Activated T-cell treated with anti-CD3 and anti-CD28 coated beads, Interleukin-2, amount 50 U/mL, for 72 hours (primary cell): ENCODE data around the gene MOB3A. TPM values are rescaled to one million over a fixed set of nuclear protein-coding genes. Genes with fewer than 3 reads are reported as not detected.

Experiments
- ATAC-seq, 2 donors: fragments of 150-1000 bp; cut with Tn5 transposase; replicated peaks in 1 of 2; 2 replicates each; pipeline ENCODE4 v1.10.0; 2021; ENCODE audit warnings: moderate library complexity in 2 of 2, mild to moderate bottlenecking in 1 of 2
- DNase-seq, 2 donors: peaks; one replicate each; pipeline ENCODE4 v3.0.0; 2021 to 2022; ENCODE audit warnings: mixed read lengths in 1 of 2
- H3K27ac Mint-ChIP-seq: one replicate; pipeline ENCODE4 v1.8.0; 2022; ENCODE audit warnings: mild to moderate bottlenecking, moderate library complexity, mixed read lengths
- H3K27me3 Mint-ChIP-seq: one replicate; pipeline ENCODE4 v1.8.0; 2022; ENCODE audit warnings: low read depth, mixed read lengths
- H3K36me3 Mint-ChIP-seq, 2 donors: one replicate each; pipeline ENCODE4 v1.8.0; 2022; ENCODE audit warnings: mixed read lengths in 2 of 2, mild to moderate bottlenecking in 1 of 2; ENCODE audit not compliant: insufficient read depth in 2 of 2
- H3K4me1 Mint-ChIP-seq: one replicate; pipeline ENCODE4 v1.8.0; 2022; ENCODE audit warnings: low read depth, mixed read lengths
- H3K4me3 Mint-ChIP-seq, 2 donors: one replicate each; pipeline ENCODE4 v1.8.0; 2022; ENCODE audit warnings: mild to moderate bottlenecking in 2 of 2, mixed read lengths in 2 of 2, moderate library complexity in 2 of 2
- H3K9me3 Mint-ChIP-seq, 2 donors: one replicate each; pipeline ENCODE4 v1.8.0; 2022; ENCODE audit warnings: mixed read lengths in 2 of 2
- total RNA-seq, 2 donors: library from RNA; stranded (reverse); gene quantifications; one replicate each; pipeline ENCODE4 v1.2.3, GENCODE V29; 2022

The MOB3A gene
- total RNA-seq, 2 donors from 2014 or later = 129 to 134 TPM

DNA sequence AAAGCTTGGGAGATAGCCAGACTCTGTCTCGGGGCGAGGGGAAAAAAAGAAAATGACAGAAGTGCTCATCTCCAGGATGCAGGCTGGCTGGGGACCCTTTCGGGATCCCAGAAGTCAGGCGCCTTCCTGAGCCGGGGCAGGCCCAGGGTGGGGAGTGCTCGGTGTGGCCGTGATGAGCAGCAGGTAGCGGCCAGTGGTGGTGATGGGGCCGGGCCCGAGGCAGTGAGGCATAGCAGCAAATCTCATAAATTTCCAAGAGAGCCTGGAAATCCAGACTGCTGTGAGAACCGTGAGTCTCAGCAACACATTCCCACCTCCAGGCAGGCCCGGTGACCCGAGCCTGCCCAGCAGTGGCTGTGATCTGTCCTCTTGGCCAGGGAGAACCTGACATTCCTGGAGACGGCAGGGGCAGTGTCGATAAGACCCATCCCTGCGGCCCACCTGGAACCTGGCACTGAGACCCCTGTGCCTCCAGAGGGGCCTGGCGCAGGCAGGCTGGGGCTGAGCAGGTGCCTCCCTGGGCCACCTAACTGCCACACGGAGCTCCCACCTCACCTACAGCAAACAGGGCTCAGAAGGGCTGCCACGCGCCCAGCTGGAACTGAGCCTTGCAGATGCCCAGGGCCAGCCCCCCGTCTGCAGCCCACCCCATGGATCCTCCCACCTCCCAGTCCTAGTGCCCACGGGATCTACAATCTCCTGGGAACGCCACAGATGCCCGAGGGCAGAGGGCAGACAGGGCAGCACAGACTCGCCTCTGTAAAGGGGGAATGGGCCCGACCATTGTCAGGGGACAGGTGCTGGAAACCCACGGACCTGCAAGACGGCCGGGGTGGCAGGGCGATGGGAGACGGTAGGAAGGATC is 24.0 kb upstream of the MOB3A start:
- Mint-ChIP-seq H3K4me1 (no peaks in the 10 kb centered on the region), H3K27ac (no peak overlapping the region), H3K27me3 (no peaks in the 10 kb centered on the region), H3K36me3 (peaks cover 3 to 13% of the 10 kb centered on the region in 2 donors), H3K9me3 (no peaks in the 10 kb centered on the region), H3K4me3 (no peak overlapping the region)
- DNase-seq = no peak
- no peak for ATAC-seq

DNA sequence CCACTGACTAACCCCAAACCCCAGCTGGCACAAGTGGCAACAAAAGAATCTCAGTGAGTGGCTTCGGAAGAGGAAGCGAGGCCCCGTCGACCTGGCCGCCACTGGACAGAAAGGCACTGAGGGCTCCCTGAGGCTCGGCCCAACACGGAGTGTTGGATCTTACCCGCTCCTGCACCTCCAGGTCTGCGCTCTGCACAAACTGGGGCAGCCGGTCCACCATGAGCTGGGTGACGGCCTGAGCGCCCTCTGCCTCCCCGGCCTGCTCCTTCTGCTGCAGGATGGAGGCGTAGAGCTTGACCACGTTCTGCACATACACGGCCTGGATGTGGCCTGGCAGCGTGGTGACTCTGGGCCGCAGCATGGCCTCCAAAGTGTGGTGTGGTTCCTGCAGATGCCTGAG is 22.3 kb upstream of the MOB3A start:
- Mint-ChIP-seq H3K9me3 (no peaks in the 10 kb centered on the region), H3K27ac (no peak overlapping the region), H3K4me3 (no peak overlapping the region), H3K4me1 (no peaks in the 10 kb centered on the region), H3K36me3 (peaks cover 4 to 15% of the 10 kb centered on the region in 2 donors), H3K27me3 (no peaks in the 10 kb centered on the region)
- no peak for DNase-seq
- ATAC-seq = no peak

DNA sequence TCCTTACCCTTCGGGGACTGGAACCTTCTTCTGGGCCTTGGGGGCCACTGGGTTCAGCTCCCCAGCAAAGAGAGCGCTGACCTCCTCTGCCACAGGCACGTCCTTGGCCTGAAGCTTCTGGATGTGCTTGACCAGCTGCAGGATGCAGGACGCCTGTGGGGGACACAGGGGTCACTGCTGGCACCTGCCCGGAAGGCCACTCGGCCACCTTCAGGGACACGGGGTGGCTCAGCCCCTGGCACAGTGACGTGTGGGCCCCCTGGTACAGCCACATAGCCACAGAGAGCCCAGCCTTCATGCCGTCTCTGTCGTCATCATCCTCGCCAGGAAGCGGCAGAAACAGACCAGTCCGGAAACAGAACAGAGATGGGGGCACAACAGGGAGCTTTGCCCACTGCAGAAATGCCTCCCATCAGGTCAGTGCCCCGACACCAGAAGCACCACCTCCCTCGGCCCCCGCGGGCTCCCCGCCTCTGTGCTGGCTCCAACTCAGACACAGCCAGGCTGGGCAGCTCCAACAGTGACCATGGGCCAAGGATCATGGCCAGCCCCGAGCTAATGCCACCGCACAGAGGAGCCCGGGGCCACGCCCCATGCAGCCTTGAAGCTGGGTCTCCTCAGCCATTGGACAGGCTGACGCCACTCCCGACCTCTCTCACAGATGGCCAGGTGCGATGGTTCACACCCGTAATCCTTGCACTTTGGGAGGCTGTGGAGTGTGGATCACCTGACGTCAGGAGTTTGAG is 21.3 kb upstream of the MOB3A start:
- H3K36me3 Mint-ChIP-seq = peaks cover 4 to 15% of the 10 kb centered on the region in 2 donors
- H3K4me1 Mint-ChIP-seq = no peaks in the 10 kb centered on the region
- H3K9me3 Mint-ChIP-seq = no peaks in the 10 kb centered on the region
- H3K27me3 Mint-ChIP-seq = no peaks in the 10 kb centered on the region
- H3K27ac Mint-ChIP-seq = no peak overlapping the region
- no peak for ATAC-seq
- no peak for DNase-seq
- H3K4me3 Mint-ChIP-seq = no peak overlapping the region

DNA sequence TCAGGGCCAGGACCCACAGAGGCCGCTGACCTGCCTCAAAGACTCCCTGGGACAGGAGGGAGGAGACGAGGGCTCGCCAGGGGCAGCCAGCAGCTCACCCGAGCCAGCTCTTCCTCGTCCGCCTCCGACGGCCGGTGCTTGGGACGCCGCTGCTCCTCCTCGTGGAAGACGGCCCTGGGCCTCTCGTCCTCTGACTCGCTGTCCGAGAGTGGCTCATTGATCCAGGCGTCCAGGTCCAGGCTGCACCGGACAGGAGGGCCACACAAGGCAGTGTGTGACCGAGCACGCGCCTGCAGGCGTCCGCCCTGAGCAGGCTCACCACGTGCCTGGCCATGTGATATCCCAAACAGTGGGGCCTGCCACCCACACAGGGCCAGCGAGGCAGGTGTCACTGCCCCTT is 20.4 kb upstream of the MOB3A start:
- H3K9me3 Mint-ChIP-seq = no peaks in the 10 kb centered on the region
- no peaks in the 10 kb centered on the region for H3K27me3 Mint-ChIP-seq
- ATAC-seq = no peak
- no peak overlapping the region for H3K4me3 Mint-ChIP-seq
- DNase-seq = no peak
- no peaks in the 10 kb centered on the region for H3K4me1 Mint-ChIP-seq
- peaks cover 4 to 15% of the 10 kb centered on the region in 2 donors for H3K36me3 Mint-ChIP-seq
- no peak overlapping the region for H3K27ac Mint-ChIP-seq

DNA sequence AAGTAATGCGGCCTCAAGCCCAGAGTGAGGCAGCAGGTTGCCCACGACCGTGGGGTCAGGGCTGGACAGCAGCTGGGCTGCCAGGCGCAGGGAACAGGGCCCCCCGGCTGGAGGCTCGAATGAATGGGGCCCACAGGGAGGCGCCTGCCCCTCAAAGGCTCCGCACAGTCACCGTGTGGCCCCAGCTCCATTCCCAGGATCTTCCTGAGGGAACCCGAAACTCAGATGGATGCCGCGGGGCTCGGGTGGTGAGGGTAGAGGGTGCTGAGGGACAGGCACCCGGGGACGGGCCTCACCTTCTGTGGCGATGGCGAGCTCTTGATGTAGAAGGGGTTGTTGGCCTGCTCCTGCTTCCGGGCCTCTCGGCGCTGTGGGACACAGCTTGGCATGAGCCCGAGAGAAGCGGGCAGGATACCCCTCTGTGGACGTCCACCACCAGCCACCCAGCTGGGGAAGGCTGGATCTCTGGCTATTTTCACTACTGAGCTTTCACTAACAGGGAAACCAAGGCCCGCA is 19.8 kb upstream of the MOB3A start:
- Mint-ChIP-seq H3K9me3 (no peaks in the 10 kb centered on the region), H3K4me3 (no peak overlapping the region), H3K27ac (no peak overlapping the region), H3K27me3 (no peaks in the 10 kb centered on the region), H3K36me3 (peaks cover 4 to 16% of the 10 kb centered on the region in 2 donors), H3K4me1 (no peaks in the 10 kb centered on the region)
- ATAC-seq = no peak
- DNase-seq = no peak

DNA sequence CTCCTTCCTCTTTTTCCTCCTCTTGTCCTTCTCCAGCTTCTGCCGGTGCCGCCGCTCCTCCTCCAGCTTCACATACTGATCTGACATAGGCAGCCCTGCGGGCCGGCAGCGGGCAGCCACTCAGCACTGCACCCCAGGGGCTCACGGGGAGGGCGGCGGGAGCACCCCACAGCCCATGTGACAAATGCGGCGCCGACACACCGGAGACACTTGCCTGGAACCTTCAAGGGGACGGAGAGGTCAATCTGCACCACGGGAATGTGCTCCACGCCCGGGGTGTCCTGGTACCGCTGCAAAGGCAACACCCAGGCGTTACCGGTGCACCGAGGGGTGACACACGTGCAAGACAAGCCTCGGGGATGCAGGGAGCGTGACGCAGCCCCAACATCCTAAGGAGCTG is 19.2 kb upstream of the MOB3A start:
- H3K36me3 Mint-ChIP-seq = peaks cover 4 to 16% of the 10 kb centered on the region in 2 donors
- ATAC-seq = no peak
- H3K27me3 Mint-ChIP-seq = no peaks in the 10 kb centered on the region
- H3K9me3 Mint-ChIP-seq = no peaks in the 10 kb centered on the region
- H3K4me1 Mint-ChIP-seq = no peaks in the 10 kb centered on the region
- no peak overlapping the region for H3K27ac Mint-ChIP-seq
- no peak for DNase-seq
- H3K4me3 Mint-ChIP-seq = no peak overlapping the region

GRCh38 chr19:2114821-2115220 is 18.7 kb upstream of the MOB3A start:
- Mint-ChIP-seq H3K4me3 (no peak overlapping the region), H3K9me3 (no peaks in the 10 kb centered on the region), H3K27ac (no peak overlapping the region), H3K4me1 (no peaks in the 10 kb centered on the region), H3K27me3 (no peaks in the 10 kb centered on the region), H3K36me3 (peaks cover 4 to 16% of the 10 kb centered on the region in 2 donors)
- ATAC-seq (no peak), DNase-seq (no peak)

DNA sequence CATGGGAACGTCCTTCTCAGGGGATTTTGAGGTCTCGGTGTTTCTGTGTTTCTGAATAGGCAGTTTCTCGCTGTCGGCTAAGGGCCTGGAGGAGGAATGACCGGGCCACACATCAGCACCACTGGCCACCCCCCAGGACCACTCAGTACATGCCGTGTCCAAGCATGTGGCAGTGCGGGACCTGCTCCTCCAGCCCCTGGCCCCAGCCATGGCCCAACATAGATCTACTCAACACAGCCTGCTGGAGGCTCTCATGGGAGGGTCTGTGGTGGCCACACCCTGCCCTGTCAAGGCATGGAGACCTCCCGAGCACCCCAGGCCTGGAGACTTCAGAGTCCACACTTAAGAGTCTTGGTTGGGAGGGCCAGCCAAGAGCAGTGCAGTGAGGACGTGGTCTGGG is 18.1 kb upstream of the MOB3A start:
- Mint-ChIP-seq H3K4me1 (no peaks in the 10 kb centered on the region), H3K27me3 (no peaks in the 10 kb centered on the region), H3K36me3 (peaks cover 4 to 16% of the 10 kb centered on the region in 2 donors), H3K27ac (no peak overlapping the region), H3K4me3 (no peak overlapping the region), H3K9me3 (no peaks in the 10 kb centered on the region)
- DNase-seq (no peak), ATAC-seq (no peak)

GRCh38 chr19:2113439-2114211 is 17.5 kb upstream of the MOB3A start:
- H3K4me1 Mint-ChIP-seq = no peaks in the 10 kb centered on the region
- H3K9me3 Mint-ChIP-seq = no peaks in the 10 kb centered on the region
- ATAC-seq = no peak
- no peak overlapping the region for H3K4me3 Mint-ChIP-seq
- no peaks in the 10 kb centered on the region for H3K27me3 Mint-ChIP-seq
- no peak for DNase-seq
- H3K36me3 Mint-ChIP-seq = peaks cover 2 to 15% of the 10 kb centered on the region in 2 donors
- H3K27ac Mint-ChIP-seq = no peak overlapping the region

DNA sequence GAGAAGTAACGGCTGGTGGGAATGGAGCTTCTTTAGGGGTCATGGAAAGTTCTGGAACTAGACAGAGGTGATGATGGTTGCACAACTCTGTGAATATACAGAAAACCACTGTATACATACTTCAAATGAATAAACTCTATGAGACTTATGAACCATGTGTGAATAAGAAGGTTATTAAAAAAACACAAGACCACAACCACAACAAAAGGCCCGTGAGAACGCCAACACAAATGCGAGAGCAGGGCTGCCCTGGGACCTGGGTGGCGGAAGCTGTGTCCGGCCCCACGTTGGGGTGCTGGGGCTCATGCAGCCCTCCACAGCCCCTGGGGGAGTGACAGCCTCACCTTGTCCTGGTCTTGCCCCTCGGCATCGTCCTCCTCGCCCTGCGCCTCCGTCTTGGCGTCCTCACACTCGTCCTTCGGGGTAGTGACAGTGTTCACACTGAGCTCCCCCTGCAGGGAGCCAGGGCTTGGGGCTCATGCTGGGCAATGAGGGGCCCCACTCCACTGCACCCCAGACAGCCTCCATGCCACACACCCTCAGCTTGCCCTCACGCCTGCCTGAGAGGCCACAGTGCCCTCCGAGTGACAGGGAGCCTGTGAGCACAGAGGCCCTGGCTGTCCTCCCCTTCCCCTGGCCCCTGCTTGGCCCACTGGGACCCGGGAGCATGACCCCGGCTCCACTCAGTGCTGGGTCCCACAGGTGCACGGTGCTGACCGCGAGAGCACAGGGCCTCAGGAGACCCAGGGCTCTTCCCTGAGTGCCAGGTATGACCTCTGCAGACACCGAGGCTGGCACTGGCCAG is 16.6 kb upstream of the MOB3A start:
- H3K9me3 Mint-ChIP-seq = no peaks in the 10 kb centered on the region
- ATAC-seq (peak in 1 of 2 donors; percentile 16), DNase-seq (no peak)
- H3K36me3 Mint-ChIP-seq = peaks cover 4 to 15% of the 10 kb centered on the region in 2 donors
- no peak overlapping the region for H3K4me3 Mint-ChIP-seq
- no peaks in the 10 kb centered on the region for H3K4me1 Mint-ChIP-seq
- no peak overlapping the region for H3K27ac Mint-ChIP-seq
- H3K27me3 Mint-ChIP-seq = no peaks in the 10 kb centered on the region

GRCh38 chr19:2111886-2112285 is 15.8 kb upstream of the MOB3A start:
- H3K9me3 Mint-ChIP-seq = no peaks in the 10 kb centered on the region
- no peaks in the 10 kb centered on the region for H3K4me1 Mint-ChIP-seq
- H3K36me3 Mint-ChIP-seq = peaks cover 4 to 19% of the 10 kb centered on the region in 2 donors
- no peak overlapping the region for H3K27ac Mint-ChIP-seq
- DNase-seq = no peak
- H3K4me3 Mint-ChIP-seq = no peak overlapping the region
- no peaks in the 10 kb centered on the region for H3K27me3 Mint-ChIP-seq
- no peak for ATAC-seq

GRCh38 chr19:2111425-2111824 is 15.3 kb upstream of the MOB3A start:
- no peak for DNase-seq
- peaks cover 8 to 23% of the 10 kb centered on the region in 2 donors for H3K36me3 Mint-ChIP-seq
- no peak for ATAC-seq
- peaks cover 0 to 2% of the 10 kb centered on the region in 2 donors for H3K9me3 Mint-ChIP-seq
- H3K4me3 Mint-ChIP-seq = no peak overlapping the region
- no peaks in the 10 kb centered on the region for H3K27me3 Mint-ChIP-seq
- H3K4me1 Mint-ChIP-seq = no peaks in the 10 kb centered on the region
- no peak overlapping the region for H3K27ac Mint-ChIP-seq
